Measurements from ENCODE around the gene ANKS1A.

- TF ChIP-seq, protein P1, sequence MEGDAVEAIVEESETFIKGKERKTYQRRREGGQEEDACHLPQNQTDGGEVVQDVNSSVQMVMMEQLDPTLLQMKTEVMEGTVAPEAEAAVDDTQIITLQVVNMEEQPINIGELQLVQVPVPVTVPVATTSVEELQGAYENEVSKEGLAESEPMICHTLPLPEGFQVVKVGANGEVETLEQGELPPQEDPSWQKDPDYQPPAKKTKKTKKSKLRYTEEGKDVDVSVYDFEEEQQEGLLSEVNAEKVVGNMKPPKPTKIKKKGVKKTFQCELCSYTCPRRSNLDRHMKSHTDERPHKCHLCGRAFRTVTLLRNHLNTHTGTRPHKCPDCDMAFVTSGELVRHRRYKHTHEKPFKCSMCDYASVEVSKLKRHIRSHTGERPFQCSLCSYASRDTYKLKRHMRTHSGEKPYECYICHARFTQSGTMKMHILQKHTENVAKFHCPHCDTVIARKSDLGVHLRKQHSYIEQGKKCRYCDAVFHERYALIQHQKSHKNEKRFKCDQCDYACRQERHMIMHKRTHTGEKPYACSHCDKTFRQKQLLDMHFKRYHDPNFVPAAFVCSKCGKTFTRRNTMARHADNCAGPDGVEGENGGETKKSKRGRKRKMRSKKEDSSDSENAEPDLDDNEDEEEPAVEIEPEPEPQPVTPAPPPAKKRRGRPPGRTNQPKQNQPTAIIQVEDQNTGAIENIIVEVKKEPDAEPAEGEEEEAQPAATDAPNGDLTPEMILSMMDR (conservative IDR thresholded peaks at IDR 0.05 in 1 of 2, IDR thresholded peaks at IDR 0.05 in 1 of 2; ENCODE audit: extremely low read depth in 1 of 2, insufficient read depth in 1 of 2, low read depth in 1 of 2, low read length in 2 of 2), result no peak
- no peak for TF ChIP-seq EZH2 (IDR thresholded peaks at IDR 0.05; ENCODE audit: borderline replicate concordance, low read length)
Observed at GRCh38 chr6:34992376-34992775, 103.3 kb downstream of the ANKS1A start.

Measured in mammary epithelial cell (primary cell).